Stimulated activated CD8-positive, alpha-beta memory T cell treated with anti-CD3 and anti-CD28 coated beads, Interleukin-7, amount 100 ng/mL, for 24 hours (primary cell): ENCODE results near the gene CCDC13.

Experiments used
- DNase-seq: peaks from one replicate; pipeline ENCODE4 v3.0.0-alpha.2; 2020; ENCODE audit warnings: low read depth

CCDC13 gene

GRCh38 chr3:42752441-42752840 lies 20.6 kb downstream of the CCDC13 start:
- DNase-seq = no peak

GRCh38 chr3:42751609-42752008 lies 21.4 kb downstream of the CCDC13 start:
- no peak for DNase-seq

- no peak for DNase-seq
Observed at GRCh38 chr3:42750834-42751233, 22.2 kb downstream of the CCDC13 start.

- DNase-seq = no peak
Observed at GRCh38 chr3:42749753-42750231, 23.3 kb downstream of the CCDC13 start.

GRCh38 chr3:42749025-42749752 lies 23.9 kb downstream of the CCDC13 start:
- DNase-seq = no peak

GRCh38 chr3:42747581-42747980 lies 25.5 kb downstream of the CCDC13 start:
- DNase-seq = no peak

- no peak for DNase-seq
Observed at GRCh38 chr3:42746455-42747450, 26.3 kb downstream of the CCDC13 start.

GRCh38 chr3:42745776-42746454 lies 27.1 kb downstream of the CCDC13 start:
- DNase-seq = no peak

GRCh38 chr3:42745291-42745745 lies 27.7 kb downstream of the CCDC13 start:
- DNase-seq = no peak

GRCh38 chr3:42743204-42743995 lies 29.7 kb downstream of the CCDC13 start:
- no peak for DNase-seq

GRCh38 chr3:42742688-42743087 lies 30.4 kb downstream of the CCDC13 start:
- DNase-seq = no peak

GRCh38 chr3:42742259-42742658 lies 30.8 kb downstream of the CCDC13 start:
- no peak for DNase-seq

GRCh38 chr3:42741796-42742195 lies 31.3 kb downstream of the CCDC13 start:
- DNase-seq = no peak

GRCh38 chr3:42739401-42740158 lies 33.5 kb downstream of the CCDC13 start:
- DNase-seq = no peak

GRCh38 chr3:42736531-42736930 lies 36.5 kb downstream of the CCDC13 start:
- no peak for DNase-seq

- no peak for DNase-seq
Observed at GRCh38 chr3:42736081-42736480, 37.0 kb downstream of the CCDC13 start.

- DNase-seq = no peak
Observed at GRCh38 chr3:42735615-42736014, 37.4 kb downstream of the CCDC13 start.

- DNase-seq = no peak
Observed at GRCh38 chr3:42735019-42735418, 38.0 kb downstream of the CCDC13 start.

GRCh38 chr3:42734263-42734860 lies 38.7 kb downstream of the CCDC13 start:
- no peak for DNase-seq
